Lower leg skin (tissue), 4 donors: ENCODE results near the gene SCML1. TPM values are rescaled to one million over a fixed set of nuclear protein-coding genes. Genes with fewer than 3 reads are reported as not detected.

Experiments
- DNase-seq, 2 donors: peaks; one replicate each; pipeline ENCODE4 v3.0.0-alpha.2; 2019; ENCODE audit warnings: low spot score in 2 of 2
- H3K4me3 ChIP-seq: fragments of 200-600 bp; sonication (generic); 2 replicates; pipeline ENCODE4 v1.5.1; 2017; ENCODE audit warnings: mild to moderate bottlenecking, low read depth; ENCODE audit not compliant: poor library complexity, severe bottlenecking
- CTCF ChIP-seq, 3 donors: fragments of 450-650 bp; IDR thresholded peaks; one replicate each; pipeline ENCODE4 v1.5.1; 2016; ENCODE audit warnings: antibody characterized with exemption in 3 of 3, mild to moderate bottlenecking in 3 of 3, moderate library complexity in 2 of 3
- POLR2A ChIP-seq, 2 donors: fragments of 450-650 bp; IDR thresholded peaks; one replicate each; pipeline ENCODE4 v1.6.1; 2016 to 2017; ENCODE audit warnings: antibody characterized with exemption in 2 of 2, mild to moderate bottlenecking in 1 of 2, moderate library complexity in 1 of 2
- WGBS, 2 donors: methylation state at CpG; one replicate each; pipeline ENCODE4 v1.1.5; 2018; 5-methylcytosine and 5-hydroxymethylcytosine counted together
- intact Hi-C: fragments of 100-400 bp; cut with DNase I; formaldehyde crosslinking; loops from one replicate; pipeline ENCODE4 v1.15.0; 2023; ENCODE audit warnings: low total_unique reads
- total RNA-seq, 4 donors: library from RNA; depleted of rRNA; stranded (reverse); fragments of >200 nt; gene quantifications; one replicate each; pipeline ENCODE4 v1.1.0, GENCODE V29; 2016

SCML1 gene
- total RNA-seq, 4 donors from 2014 or later, result 3.2 to 11.6 (median 5.6) TPM

GRCh38 chrX:17735406-17735805, 1.9 kb upstream of the SCML1 start:
- 38 to 49% methylated on average over 5 of the region's 5 CpGs for WGBS, 2 donors
- TF ChIP-seq CTCF (IDR thresholded peaks at IDR 0.05), result no peak
- TF ChIP-seq POLR2A (IDR thresholded peaks at IDR 0.05), result no peak
- intact Hi-C loops, result no loop called here
- no peak overlapping the region for H3K4me3 ChIP-seq
- no peak for DNase-seq

GRCh38 chrX:17736478-17736855, 826 bp upstream of the SCML1 start:
- 47 to 63% methylated on average over 4 to 5 of the region's 5 CpGs for WGBS, 2 donors
- TF ChIP-seq CTCF (IDR thresholded peaks at IDR 0.05) (no peak), POLR2A (IDR thresholded peaks at IDR 0.05) (no peak)
- no peak overlapping the region for H3K4me3 ChIP-seq
- intact Hi-C loops, result no loop called here
- no peak for DNase-seq

GRCh38 chrX:17737710-17737985, 355 bp downstream of the SCML1 start:
- peak overlapping the region; percentile 28 for H3K4me3 ChIP-seq
- 0 to 57% methylated on average over 4 to 15 of the region's 15 CpGs for WGBS, 2 donors
- intact Hi-C loops, result no loop called here
- peak in 1 of 2 donors; percentile 84 for DNase-seq
- no peak for TF ChIP-seq CTCF (IDR thresholded peaks at IDR 0.05)
- TF ChIP-seq POLR2A (IDR thresholded peaks at IDR 0.05), result no peak

- TF ChIP-seq POLR2A (IDR thresholded peaks at IDR 0.05), result no peak
- TF ChIP-seq CTCF (IDR thresholded peaks at IDR 0.05), result no peak
- peak; percentile 16 to 86 for DNase-seq
- intact Hi-C loops, result no loop called here
- WGBS, 2 donors, result 0 to 47% methylated on average over 30 to 45 of the region's 45 CpGs
- peak overlapping the region; percentile 28 for H3K4me3 ChIP-seq
Observed at GRCh38 chrX:17737986-17738713, 857 bp downstream of the SCML1 start.

GRCh38 chrX:17738737-17739535, 1.6 kb downstream of the SCML1 start:
- intact Hi-C loops, result no loop called here
- DNase-seq, result no peak
- no peak for TF ChIP-seq POLR2A (IDR thresholded peaks at IDR 0.05)
- TF ChIP-seq CTCF (IDR thresholded peaks at IDR 0.05), result no peak
- 26 to 44% methylated on average over 6 of the region's 6 CpGs for WGBS, 2 donors
- no peak overlapping the region for H3K4me3 ChIP-seq
